GM19452 (cell line): ENCODE data around the gene HES6.

Source experiments
- ATAC-seq: cut with Tn5 transposase; IDR thresholded peaks from one replicate; pipeline ENCODE4 v1.9.1; 2021; ENCODE audit not compliant: unreplicated experiment

The HES6 gene

DNA sequence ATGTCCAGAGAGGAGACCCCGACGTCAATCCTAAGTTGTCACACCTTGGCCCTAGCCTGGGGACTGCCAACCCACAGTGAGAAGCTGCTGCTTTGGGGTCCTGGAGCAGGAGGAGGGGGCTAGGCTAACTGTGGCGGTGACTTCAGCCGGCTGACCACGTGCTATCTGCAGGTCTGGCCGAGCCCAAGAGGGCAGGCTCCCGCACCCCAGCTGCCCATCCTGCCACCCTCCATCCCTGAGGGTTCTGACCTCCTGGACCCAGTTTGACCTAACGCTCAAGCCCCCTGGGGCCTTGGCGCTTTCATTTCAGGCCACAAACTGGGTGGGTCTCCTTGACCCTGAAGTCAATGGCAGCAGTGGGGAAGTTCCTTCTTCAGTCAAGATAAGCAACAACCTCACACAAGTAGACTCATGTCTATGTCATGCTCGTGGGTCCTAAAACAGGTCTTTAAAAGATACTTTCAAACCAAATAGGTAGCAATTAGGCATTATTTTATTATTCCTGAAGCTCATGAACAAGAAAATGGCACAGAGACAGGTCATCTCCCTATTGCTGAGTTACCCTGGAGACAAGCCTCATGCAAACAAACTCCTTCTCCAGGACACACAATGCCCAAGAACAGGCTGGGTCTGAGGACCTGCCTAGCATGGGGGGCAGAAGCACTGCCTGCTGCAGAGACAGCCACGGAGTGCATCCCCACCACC is 2.3 kb downstream of the HES6 start:
- ATAC-seq = no peak

DNA sequence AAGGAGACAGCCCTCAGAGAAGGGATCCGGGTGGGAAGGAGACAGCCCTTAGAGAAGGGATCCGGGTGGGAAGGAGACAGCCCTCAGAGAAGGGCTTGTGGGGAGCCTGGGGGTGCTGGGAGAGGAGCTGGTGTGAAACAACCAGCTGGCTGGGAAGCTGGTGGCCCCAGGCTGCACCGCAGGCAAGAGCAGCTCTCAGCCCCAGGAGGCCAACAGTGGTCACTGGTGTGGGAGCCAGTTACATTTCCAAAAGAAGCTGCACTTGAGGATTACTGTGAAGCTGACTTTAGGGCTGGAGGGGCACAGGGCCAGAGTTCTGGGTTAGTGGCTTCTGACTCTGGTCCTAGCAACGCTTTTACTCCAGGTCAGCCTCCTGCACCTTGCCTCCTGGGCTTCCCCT is 3.3 kb downstream of the HES6 start:
- no peak for ATAC-seq

DNA sequence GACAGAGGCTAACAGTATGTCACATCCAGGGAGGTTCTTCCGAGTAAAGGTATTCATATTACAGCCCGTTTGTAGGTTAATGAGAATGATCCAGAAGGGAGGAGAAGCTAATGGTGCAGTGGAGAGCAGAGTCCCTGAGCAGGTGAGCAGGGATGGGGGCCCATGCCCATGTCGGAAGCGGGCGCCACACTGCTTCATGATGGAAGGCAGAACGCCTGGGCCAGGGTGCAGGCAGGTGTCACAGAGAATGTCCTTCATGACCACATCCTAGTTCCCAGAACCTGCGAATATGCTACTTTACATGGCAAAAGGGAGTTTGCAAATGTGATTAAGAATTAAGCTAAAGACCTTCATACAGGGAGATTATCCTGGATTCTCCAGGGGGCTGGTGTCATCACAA is 4.0 kb downstream of the HES6 start:
- no peak for ATAC-seq

DNA sequence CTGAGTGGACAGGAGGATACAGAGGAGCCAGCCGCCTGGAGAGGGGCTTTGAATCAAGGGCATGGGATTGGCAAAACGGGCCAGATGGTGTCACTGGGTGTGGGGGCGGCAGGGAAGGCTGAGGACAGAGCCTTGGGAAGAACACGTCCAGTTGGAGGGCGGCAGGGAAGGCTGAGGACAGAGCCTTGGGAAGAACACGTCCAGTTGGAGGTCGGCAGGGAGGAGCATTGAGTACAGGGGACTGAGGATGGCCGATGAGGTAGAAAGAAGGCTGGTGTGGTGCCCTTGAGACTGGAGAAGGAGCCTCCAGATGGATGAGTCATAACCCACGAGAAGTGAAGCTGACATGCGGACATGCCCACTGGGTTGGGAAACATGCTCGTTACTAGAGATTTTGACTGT is 4.5 kb downstream of the HES6 start:
- no peak for ATAC-seq

DNA sequence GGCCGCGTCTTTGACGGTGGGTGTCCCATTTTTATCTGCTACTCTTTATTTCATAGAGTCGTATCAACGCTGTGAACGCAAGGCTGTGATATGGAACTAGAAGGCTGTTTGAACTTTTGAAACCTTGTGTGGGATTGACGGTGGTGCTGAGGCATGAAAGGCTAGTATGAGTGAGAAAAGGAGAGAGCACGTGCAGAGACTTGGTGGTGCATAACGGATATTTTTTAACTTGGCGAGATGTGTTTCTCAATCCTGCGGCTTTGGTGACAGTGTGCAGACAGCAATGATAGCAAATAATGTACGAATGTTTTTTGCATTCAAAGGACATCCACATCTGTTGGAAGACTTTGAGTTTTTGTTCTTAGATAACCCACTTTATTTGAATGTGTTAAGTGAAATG is 6.2 kb downstream of the HES6 start:
- no peak for ATAC-seq

DNA sequence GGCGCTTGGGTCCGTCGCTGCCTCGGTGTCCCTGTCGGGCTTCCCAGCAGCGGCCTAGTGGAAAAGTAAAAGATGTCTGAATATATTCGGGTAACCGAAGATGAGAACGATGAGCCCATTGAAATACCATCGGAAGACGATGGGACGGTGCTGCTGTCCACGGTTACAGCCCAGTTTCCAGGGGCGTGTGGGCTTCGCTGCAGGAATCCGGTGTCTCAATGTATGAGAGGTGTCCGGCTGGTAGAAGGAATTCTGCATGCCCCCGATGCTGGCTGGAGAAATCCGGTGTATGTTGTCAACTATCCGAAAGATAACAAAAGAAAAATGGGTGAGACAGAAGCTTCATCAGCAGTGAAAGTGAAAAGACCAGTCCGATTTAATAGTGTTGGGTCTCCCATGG is 8.0 kb downstream of the HES6 start:
- no peak for ATAC-seq

DNA sequence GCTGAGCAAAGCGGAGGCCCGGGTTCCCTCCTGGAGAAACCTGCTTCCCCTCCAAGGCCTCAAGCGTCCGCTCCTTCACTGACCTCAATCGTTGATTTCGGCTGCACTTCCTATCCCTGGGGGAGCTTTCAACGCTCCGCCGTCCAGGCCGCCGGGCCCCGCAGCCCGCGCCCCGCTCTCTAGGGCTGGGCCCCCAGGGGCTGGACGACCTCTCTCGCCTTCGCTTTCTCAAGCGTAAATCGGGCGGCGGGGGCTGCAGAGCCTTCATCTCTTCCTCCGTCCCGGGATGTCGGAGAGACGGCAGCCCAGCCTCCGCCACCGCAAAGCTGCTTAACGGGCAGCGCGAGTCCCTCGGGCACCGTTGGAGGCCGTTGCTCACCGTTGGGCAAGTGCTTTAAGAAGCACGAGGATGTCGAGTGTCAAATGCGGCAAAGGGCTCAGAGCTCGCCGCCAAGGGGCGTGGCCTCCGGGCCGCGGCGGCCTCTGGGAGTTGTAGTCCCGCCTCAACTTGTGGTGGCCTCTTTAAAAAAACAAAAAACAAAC is 8.5 kb downstream of the HES6 start:
- peak; percentile 66 for ATAC-seq

DNA sequence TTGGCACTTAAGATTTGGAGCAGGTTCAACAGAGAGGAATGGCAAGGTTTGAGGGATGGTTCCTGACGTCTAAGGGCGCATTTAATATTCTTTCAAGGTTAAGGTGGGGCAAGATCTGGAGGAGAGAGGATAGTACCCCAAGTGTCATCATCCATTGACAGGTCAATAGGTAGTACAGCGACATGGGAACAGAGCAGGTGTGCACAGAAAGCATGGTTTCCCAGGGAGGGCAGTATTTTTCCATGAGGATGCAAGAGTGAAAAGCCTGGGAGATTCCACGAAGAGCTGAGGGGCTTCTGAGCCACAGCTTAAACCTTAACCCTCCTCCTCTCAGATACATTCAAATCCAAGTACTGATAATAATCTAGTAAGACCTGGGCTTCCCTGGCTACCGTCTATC is 9.1 kb downstream of the HES6 start:
- ATAC-seq = no peak

DNA sequence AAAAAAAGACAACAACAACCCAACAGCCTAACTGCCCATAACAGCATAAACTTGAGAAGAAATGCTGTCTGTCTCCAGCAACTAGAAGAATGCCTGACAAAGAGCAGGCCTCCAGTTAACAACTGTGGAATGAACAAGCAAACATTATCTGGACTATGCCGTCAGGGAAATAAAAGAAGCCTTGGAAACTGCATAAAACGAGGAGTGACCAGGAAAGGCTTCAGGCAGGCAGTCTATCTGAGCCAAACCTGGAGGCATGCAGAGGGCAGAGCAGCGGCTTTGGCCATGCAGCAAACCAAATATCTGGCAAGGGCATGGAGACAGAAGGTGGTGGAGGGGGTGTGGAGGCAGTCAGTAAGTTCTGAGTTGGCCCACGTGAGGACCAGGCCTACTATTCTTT is 11.1 kb downstream of the HES6 start:
- no peak for ATAC-seq

DNA sequence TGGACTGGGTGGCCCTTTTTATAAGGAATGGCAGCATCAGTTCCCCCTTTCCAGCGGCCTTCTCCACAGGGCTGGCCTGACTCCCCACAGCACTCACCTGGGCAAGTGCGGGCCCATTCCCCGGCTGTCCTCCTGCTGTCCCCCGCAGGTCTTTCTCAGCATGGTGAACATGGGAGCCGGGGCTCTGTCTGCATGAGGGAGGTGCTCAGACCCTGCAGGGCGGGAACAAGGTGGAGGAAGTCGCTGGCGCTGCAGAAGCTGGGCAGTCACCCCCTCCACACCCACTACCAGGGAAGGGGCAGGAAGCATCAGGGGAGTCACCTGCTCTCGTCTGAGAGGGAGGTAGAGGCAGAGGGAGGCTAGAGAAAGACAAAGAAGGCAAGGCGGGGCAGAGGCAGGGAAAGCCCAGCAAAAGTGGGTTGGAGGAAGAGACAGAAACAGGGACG is 12.2 kb downstream of the HES6 start:
- no peak for ATAC-seq

DNA sequence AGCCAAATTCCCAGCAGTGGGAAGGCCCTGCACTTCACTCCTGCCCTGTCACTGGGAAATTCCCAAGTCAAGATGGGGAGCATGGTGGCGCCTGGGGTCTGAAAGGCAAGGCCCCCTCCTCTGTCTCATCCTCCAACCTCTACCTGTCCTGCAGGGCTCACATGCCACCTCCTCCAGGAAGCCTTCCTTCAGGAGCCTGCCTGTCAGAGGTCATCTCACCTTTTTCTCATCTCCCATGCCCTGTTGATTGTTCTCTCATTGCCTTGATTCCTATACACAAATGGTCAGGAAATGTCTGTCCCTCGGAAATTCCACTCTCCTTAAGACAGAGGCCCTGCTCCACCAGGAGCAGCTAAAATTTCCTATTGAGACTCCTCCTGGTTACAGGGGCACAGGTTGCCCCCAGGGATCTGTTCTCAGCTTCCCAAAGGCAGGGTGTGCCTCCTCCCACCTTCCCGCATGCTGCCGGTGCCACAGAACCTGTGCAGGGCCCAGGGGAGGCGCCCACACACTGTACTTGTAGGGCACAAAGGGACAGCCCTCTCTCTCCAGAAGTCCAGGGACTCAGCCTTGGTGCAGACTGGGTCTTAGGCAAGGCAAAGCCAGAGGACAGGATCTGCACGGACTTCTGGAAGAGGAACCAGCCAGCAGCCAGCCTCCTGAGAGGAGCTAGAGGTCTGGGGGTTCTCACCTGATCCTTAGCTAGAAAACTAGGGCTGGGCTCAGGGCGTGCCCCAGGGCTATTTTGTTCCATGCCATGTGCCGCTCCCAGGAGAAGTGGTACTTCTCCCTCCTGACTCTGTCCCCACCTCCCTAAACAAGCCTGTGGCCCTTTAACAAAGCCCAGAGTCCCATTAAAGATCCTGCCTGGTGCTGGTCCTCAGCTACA is 12.9 kb downstream of the HES6 start:
- no peak for ATAC-seq

DNA sequence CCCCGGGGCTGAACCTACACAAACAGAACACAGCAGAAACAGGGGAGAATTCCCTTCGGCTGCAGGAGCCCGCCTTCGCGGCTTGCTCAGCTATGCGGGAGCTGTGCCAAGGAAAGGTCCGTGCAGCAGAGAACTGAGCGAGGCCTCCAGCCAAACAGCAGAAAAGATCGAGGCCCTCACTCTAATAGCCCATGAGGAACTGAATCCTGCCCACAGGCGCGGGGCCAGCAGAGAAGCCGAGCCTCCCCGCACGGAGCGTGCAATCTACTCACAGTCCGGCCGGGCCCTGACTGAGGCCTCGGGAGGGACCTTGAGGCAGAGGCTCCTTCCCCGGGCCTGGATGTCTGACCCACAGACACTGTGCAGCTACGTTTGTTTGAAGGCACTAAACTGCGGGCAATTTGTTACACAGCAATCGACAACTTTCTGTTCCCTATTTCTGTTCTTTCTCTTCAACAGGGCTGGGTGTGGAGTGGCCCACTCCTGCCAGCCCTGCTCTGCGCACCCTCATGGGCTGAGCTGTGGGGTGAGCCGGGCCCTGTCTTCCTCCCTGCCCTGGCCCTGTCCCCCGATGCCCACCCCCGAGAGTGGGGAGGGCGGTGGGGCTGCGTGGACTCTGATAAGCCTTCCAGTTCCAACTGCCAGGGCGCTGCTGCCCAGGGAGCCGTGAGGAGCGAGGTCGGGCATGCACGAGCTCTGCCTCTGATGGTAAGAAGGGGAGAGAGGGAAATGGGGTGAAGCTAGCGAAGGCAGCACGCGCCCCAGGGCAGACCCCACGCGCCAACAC is 13.7 kb downstream of the HES6 start:
- no peak for ATAC-seq

DNA sequence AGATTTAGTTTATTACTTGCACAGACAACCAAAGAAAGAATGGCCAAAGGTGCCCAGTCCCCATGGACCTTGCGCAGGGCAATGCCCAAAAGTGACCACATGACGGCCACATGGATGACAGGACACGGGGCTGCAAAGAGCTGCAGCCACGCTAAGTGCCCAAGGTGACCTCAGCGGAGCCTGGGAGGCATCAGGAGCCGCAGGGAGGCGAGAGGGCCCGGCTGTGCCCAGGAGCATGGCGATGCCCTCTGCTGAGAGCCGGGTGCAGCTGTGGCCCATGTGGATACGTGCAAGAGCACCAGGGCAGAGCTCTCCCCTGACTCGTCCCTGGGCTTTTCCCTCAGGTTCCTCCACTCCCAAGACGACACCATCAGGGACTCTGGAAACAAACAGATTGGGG is 14.7 kb downstream of the HES6 start:
- no peak for ATAC-seq

DNA sequence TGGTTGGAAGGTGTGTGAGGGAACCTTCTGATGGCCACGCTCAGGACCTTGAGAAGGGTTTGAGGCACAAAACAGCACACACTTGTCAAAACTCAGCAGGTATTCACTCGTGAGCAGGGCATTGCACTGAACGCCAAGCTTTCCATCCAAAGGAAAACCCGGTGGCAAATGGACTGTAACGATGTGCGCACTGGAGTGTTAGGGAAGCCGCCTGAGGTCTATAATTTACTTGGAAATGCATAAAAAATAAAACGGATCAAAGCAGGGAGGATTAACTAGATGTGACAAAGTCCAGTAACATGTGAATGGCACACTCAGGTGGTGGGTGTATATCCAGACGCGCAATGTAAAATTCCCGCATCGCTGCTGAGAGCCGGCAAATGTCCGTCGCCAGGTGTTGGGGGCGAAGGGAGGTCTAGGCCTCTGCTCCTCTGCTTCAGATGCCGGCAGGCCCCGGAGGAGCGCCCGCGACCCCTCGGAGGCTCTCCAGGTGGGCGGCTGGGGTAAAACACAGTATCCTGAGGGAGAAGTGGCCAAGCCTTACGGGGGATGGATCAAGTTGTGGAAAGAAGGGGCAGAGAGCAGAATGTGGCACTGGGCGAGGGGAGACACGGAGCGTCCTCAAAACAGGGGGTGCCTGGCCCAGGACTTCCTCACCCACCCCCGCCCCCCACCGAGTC is 15.3 kb downstream of the HES6 start:
- ATAC-seq = no peak

DNA sequence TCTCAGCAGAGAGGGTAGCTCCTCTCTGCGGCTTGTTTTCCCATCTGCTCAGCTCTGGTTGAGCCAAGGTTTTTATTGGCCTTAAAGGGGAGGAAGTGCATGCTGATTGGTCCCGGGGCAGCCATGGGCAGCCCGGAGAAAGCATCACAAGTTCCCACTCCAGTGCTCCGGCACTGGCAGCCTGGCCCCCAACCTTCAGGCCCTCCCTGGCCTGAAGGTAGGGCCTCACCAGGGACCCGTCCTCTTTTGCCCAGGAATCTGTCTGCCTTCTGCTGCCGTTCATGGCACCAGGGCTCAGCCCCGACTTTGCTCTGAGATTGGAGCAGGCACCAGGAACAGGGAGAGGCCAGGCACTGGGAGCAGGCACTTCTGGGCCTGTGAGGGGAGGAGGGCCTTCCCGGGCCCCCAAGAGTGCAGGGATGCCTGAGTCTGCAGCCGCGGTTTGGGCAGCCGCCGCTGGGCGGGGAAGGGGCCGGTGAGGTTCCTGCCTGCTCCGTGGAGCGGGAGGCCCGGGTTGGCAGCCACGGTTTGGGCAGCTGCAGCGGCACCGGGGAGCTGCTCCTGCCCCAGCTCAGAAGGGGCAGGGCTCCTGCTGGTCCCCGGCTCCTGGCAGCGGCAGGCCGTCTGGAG is 18.8 kb downstream of the HES6 start:
- no peak for ATAC-seq

DNA sequence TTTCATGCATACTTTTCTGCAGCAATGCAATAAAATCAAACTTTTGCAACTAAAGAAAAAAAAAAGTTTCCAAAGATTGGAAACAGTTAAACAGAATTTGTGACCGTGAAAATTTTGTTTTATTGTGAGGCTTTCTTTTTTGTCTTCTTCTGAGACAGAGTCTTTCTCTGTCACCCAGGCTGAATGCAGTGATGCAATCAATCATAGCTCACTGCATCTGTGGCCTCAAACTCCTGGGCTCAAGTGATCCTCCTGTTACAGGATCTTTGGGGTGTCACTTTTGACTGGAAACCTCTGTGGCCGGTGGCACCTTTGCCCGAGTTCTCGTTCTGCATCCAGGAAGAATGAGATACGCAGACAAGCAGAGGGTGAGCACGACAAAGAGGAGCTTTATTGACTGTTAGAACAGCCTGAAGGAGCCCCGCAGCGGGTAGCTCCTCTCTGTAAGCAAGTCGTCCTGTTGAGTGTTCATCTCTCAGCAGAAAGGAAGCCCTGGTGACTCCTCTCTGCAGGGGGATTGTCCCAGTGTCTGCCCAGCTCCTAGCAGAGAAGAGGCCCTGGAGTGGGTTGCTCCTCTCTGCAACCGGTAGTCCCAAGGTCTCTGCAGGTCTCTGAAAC is 19.5 kb downstream of the HES6 start:
- no peak for ATAC-seq

DNA sequence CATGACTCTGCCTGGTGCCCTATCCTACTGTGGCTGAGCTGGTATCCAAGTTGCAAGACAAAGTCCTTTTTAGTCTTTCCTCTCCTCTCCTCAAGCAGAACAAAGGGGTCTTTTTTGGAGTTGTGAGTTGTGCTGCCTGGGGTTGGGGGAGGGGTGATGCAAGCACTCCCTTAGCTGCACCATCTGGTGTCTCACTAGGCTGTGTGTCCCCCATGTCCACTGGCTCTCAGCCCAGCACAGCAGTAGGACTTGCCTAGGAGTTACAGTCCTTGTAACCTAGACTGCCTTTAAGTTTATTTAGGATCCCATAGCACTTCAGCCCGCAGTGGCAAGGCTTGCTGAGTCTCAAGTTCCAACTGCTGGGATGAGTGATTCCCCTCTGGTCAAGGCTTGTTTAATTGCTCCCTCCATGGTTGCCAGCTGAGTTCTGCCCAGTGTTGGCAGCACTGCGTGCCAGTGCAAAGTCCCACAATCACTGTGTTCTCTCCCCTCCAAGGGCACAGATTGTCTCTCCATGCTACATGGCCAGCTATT is 23.1 kb downstream of the HES6 start:
- no peak for ATAC-seq

DNA sequence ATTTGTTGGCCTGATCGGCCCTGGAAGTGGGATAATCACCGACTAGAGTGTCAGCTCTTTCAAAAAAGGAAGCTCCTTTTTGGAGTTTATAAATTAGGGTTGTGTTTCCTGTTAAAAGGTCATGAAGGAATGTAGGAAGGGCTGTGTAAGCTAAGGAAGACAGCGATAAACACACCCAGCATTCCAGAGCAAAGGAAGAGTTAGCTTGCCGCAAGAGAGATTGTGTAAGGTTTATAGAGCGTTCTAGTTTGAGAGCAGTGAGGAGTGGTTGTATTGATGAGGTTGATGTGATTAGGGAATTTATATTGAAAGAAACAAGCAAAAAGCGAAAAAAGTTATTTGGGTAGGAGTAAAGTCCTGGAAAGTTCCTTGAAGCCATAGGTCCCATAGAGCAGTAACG is 32.8 kb downstream of the HES6 start:
- no peak for ATAC-seq

DNA sequence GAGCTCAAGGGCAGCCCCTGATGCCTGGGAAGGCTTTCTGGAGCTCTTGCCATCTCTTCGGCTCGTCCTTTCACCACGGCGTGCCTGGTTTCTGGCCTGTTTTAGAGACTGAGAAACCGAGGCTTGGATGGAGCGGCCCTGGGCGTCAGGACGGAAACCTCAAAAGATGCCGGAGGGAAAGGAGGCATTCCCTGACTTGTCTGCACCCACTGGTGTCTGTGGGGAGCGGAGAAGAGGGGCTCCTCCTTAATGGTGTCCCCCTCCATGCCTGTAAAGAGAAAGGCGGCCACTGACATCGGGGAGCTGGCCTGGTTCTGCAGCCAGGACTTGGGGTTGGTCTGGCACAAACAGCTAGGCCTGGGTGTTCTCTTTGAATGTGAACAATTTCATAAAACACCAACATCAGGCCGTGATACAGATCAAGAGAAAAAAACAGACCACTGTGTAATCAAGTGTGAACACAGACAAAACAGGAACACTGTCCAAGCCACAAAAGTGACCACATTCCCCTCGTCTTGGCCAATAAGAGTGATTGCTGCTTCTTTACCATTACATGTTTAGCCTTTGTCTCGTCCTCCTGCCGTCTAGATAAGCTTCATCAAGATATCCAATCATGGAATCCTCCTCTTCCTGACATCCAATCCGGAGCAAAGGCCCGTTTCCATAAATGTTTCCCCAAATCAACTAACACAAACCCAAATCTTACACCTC is 35.7 kb downstream of the HES6 start:
- ATAC-seq = peak; percentile 15
